Glomerular endothelial cell (primary cell): ENCODE data around the gene TMEM204. TPM values are rescaled to one million over a fixed set of nuclear protein-coding genes. Genes with fewer than 3 reads are reported as not detected.
A peak's percentile ranks its signal among the peaks of the same experiment; 100 is the strongest.

Experiments used
- DNase-seq: peaks from one replicate; pipeline ENCODE4 v3.0.0-alpha.2; 2011; ENCODE audit warnings: low read depth, low spot score; ENCODE audit errors: extremely low read depth
- total RNA-seq: library from RNA; depleted of rRNA; stranded (reverse); fragments of >200 nt; gene quantifications from 2 replicates; pipeline ENCODE4 v1.2.3, GENCODE V29; 2015

TMEM204 gene
- total RNA-seq, 1 donor from 2014 or later: 34.2 TPM

DNA sequence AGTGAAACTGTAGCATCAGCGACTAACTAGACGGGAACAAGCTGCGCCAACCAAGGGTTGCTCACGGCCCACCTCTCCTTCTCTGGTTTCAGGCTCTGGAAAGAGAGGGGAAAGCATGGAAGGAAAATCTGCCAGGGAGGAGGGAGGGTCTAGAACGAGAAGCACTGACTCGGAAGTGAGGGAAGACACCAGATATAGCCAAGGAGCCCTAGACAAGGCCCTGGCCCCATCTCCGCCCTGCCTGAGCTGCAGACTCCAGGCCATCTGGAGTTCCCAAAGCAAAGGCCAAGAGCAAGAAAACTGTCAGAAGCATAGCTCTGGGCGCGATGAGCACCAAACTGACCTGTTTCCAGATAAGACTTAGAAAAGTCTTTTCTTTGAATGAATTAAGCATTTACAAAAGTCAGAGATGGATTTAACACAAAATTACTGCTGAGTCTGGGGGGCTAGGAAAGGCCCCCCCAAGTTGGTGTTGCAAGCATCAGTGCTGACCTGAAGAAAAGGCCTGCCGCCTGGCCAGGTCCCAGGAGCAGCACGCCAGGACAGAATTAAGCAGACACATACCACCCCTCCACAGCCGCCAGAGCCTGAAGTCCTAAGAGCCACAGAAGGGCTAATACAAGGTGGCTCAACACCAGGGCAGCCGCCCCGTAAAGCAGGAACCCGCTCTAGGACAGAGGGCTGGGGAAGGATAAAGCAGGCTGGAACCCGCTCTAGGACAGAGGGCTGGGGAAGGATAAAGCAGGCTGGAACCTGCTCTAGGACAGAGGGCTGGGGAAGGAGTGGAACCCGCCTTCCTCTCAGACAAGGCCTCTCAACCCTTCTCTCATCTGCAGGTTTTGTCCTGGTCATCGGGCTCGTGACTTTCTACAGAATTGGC, 20.7 kb downstream of the TMEM204 start:
- no peak for DNase-seq

- DNase-seq: no peak
Observed at GRCh38 chr16:1554826-1555445, 21.5 kb downstream of the TMEM204 start.

GRCh38 chr16:1556254-1556653, 22.8 kb downstream of the TMEM204 start:
- no peak for DNase-seq

GRCh38 chr16:1557074-1557473, 23.6 kb downstream of the TMEM204 start:
- no peak for DNase-seq

- DNase-seq: no peak
Observed at GRCh38 chr16:1557576-1557975, 24.1 kb downstream of the TMEM204 start.

- no peak for DNase-seq
Observed at GRCh38 chr16:1559446-1559975, 26.0 kb downstream of the TMEM204 start.

DNA sequence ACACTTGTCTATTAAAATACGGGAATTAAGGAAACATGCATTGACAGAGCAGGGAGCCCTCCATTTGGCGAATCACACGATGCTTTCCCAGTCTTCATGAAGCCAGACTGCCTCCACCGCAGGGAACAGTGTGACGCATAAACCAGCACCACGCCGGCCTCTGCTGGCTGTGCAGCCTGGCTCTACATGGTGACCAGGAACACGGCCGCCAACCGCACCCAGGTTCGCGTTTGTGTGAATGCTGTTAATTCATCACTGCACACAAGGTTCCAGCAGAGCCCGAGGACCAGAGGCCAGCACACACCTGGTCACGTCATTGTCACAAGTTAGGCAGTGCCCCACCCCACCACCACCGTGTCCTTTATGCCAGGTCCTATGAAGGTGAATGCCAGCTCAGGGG, 26.7 kb downstream of the TMEM204 start:
- DNase-seq: no peak

- no peak for DNase-seq
Observed at GRCh38 chr16:1560866-1561265, 27.4 kb downstream of the TMEM204 start.

- no peak for DNase-seq
Observed at GRCh38 chr16:1561266-1561665, 27.8 kb downstream of the TMEM204 start.

- no peak for DNase-seq
Observed at GRCh38 chr16:1561836-1562235, 28.4 kb downstream of the TMEM204 start.

GRCh38 chr16:1563786-1564185, 30.3 kb downstream of the TMEM204 start:
- DNase-seq: no peak

DNA sequence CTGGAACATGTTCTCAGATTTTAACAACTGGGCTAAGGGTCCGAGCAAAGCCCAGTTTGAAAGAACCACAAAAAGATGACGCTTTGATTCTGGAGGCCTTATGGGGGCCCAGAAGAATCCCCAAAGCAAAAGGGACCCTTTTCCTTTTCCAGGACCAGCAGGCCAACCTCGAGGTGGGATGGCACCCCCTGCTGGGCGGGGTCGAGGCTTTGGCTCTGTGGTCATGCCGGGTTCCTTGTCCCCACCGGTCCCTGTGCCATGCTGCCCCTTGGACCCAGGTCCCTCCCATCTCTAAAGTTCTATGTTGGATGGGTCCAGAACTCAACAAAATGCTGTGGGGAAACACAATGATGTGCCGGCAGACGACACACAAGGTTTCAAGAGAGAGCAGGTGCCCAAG, 30.9 kb downstream of the TMEM204 start:
- DNase-seq: no peak

GRCh38 chr16:1565083-1565805, 31.8 kb downstream of the TMEM204 start:
- DNase-seq: no peak

GRCh38 chr16:1567988-1568387, 34.5 kb downstream of the TMEM204 start:
- DNase-seq: no peak

DNA sequence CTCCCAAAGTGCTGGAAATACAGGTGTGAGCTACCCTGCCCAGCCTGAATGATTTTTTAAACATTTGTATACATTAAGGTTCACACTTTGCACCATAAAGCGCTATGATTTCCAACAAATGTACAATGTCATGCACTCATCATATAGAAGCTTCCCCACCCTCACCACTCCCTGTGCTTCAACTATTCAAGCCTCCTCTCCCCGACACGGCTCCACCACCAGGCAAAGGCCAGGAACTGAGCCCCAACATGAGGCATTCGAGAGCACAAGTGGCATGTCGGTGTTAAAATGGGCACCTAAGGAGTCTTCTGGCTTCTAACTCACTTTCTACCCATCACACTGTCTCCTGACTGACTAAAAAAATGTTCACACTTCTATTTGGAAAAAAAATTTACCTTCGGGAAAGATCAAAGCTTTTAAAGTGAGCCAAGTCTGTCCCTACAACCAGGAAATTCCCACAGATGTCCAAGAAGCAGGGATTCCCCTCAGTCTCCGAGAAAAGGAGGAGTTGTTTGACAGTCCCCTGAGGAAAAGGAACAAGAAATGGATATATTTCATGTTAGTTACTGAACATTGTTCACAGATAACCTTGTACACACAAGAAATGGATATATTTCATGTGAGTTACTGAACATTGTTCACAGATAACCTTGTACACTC, 37.7 kb downstream of the TMEM204 start:
- DNase-seq: no peak

- DNase-seq: no peak
Observed at GRCh38 chr16:1572673-1573072, 39.2 kb downstream of the TMEM204 start.

DNA sequence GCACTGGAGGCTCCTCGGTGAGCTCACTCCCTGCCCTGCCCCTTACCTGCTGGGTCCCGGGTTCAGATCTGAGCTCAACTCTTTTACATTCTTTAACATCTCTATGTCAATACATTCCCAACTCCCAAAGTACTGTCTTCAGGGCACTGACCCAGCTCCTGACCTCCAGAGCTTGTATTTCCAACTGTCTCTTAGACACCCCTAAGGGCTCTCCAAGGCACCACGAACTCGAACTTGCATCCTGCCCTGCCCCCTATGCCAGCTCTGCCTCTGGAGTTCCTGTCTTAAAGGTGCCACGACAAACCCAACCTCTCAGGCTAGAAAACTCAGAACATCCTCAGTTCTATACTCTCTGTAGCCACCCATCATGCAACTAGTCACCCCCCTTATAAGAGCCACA, 39.8 kb downstream of the TMEM204 start:
- DNase-seq: no peak

DNA sequence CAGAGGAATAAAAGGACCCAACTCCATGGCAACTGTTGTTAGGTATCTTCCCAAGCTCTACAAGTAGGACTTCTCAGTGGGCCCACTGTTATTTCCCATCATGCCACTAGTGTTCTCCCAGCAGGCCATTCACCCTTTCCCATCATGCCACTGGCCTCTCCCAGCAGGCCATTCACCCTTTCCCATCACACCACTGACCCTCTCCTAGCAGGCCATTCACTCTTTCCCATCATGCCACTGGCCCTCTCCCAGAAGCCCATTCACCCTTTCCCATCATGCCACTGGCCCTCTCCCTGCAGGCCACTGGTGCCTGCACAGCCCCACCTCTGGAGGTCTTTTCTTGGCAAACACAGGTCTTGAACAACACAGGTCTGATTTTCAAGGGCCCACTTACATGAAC, 42.1 kb downstream of the TMEM204 start:
- no peak for DNase-seq

DNA sequence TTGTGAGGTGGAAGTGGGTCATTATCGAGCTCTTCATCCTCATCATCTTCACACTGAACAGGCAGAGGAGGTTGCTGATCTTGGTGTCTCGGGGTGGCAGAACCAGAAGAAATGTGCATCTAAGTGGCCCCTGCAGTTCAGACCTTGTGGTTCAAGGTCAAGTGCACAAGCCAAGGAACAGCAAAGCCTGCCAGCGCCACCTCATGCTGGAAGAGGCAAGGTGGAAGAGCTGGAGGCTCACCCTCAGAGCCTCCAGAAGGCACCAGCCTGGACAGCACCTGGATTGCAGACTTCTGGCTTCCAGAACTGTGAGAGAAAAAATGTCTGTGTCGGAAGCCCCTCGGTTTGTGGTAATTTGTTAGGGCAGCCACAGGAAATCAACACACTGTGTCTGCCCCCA, 45.7 kb downstream of the TMEM204 start:
- no peak for DNase-seq

- DNase-seq: peak; percentile 42
Observed at GRCh38 chr16:1580256-1580655, 46.8 kb downstream of the TMEM204 start.

- DNase-seq: no peak
Observed at GRCh38 chr16:1580956-1581355, 47.5 kb downstream of the TMEM204 start.
